ENCODE data around the gene CAMK2B. TPM values are rescaled to one million over a fixed set of nuclear protein-coding genes. Genes with fewer than 3 reads are reported as not detected.

CAMK2B gene
- total and polyA plus RNA-seq, 2 of the 13 experiments (the other 11 are each of a cell fraction or from before 2014, with no cell fraction given), result 0.27 to 0.48 TPM

GRCh38 chr7:44221231-44221791 is 104.1 kb downstream of the CAMK2B start (continued):
- TF ChIP-seq KLF15 (CRISPR knock-in tag; IDR thresholded peaks at IDR 0.05; ENCODE audit: borderline replicate concordance), result peak; percentile 75; the same call in 1 of the 2 replicates
- 0 out of 2 replicates have a peak, but pooled peaks have one; percentile 55 for TF ChIP-seq TSC22D2 (CRISPR knock-in tag; IDR thresholded peaks at IDR 0.05; ENCODE audit: borderline replicate concordance)
- TF ChIP-seq ZNF275 (CRISPR knock-in tag; IDR thresholded peaks at IDR 0.05; ENCODE audit: borderline replicate concordance), result no peak
- TF ChIP-seq RFX5 (IDR thresholded peaks at IDR 0.05; ENCODE audit: low read depth, low read length), result no peak
- no peak for TF ChIP-seq ZSCAN25 (CRISPR knock-in tag; IDR thresholded peaks at IDR 0.05)
- TF ChIP-seq HOMEZ (CRISPR knock-in tag; IDR thresholded peaks at IDR 0.05; ENCODE audit: low read depth), result no peak
- TF ChIP-seq REST (IDR thresholded peaks at IDR 0.05; ENCODE audit: borderline replicate concordance in 1 of 2, low read depth in 1 of 2, low read length in 2 of 2), result no peak
- TF ChIP-seq HMG20A (CRISPR knock-in tag; IDR thresholded peaks at IDR 0.05; ENCODE audit: borderline replicate concordance), result no peak
- peak; percentile 64; the same call in 1 of the 2 replicates for TF ChIP-seq RFXAP (CRISPR knock-in tag; IDR thresholded peaks at IDR 0.05; ENCODE audit: borderline replicate concordance)
- peak; percentile 95 for TF ChIP-seq TEAD2 (CRISPR knock-in tag; IDR thresholded peaks at IDR 0.05)
- TF ChIP-seq MTERF4 (CRISPR knock-in tag; IDR thresholded peaks at IDR 0.05), result no peak
- TF ChIP-seq ZNF432 (CRISPR knock-in tag; IDR thresholded peaks at IDR 0.05; ENCODE audit: borderline replicate concordance), result no peak
- peak; percentile 89 for TF ChIP-seq ZBTB43 (CRISPR knock-in tag; conservative IDR thresholded peaks at IDR 0.05)
